NK-92 treated with Interleukin-12 subunit alpha and Interleukin-12 subunit beta, amount 100 ng/mL, for 24 hours (cell line): ENCODE results near the gene TNS3.
"Not testable (repeated sequence)": the region's sequence is repeated elsewhere in the genome, so short reads cannot be mapped to it uniquely, and the experiment has no call there.

Experiments used
- DNase-seq: peaks from one replicate; lab custom pipeline; 2025; lab: John Stamatoyannopoulos, UW

Gene TNS3

DNA sequence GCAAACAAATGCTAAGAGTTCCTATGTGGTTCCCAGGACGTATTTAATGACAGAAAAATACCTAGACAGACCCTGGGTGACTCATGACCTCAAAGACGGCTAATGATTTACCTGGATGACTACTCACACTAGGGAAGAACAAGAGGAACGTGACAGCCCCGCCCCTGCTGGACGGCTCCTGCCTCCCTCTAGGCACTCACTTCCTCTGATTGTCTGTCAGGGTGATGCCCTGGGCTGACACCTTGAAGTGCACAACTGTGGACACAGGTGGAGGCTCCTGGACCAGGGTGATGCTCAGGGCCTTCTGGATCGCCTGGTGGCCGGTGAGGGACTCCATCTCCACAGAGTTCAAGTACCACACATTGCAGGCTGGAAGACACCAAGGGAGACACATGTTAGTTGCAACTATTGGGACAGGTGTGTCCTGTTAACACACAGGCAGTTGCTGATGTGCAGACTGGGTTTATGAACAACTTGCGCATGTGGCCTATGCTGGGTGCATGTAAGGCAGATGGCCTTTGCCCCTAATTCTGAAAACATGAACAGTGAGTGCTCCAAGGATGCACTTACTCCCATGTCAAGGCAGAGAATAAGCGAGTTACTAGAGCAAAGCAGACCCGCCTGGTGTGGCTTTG lies 298.3 kb downstream of the TNS3 start:
- DNase-seq, result no peak

- no peak for DNase-seq
These were observed 299.0 kb downstream of the TNS3 start for GRCh38 chr7:47282790-47283496.

DNA sequence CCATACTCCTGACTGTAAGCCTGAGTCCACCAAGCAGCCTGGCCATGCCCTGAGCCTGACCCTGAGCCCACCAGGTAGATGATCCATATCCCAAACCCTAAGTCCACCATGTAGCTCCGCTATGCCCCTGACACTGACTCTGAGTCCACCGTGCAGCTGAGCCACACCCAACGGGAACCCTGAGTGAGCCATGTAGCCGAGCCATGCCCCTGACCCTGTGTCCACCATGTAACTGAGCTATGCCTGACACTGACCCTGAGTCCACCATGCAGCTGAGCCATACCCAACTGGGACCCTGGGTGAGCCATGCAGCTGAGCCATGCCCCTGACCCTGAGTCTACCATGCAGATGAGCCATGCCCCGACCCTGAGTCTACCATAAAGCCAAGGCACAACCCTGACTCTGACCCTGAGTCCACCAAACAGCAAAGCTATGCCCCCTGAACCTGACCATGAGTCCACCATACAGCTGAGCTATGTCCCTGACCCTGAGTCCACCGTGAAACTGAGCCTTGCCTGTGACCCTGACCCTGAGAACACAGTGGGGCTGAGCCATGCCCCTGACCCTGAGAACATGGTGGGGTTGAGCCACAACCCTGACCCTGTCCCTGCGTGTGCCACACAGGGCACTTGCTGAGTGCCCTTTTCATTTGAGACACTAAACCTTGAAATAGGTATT lies 299.8 kb downstream of the TNS3 start:
- DNase-seq, result no peak

DNA sequence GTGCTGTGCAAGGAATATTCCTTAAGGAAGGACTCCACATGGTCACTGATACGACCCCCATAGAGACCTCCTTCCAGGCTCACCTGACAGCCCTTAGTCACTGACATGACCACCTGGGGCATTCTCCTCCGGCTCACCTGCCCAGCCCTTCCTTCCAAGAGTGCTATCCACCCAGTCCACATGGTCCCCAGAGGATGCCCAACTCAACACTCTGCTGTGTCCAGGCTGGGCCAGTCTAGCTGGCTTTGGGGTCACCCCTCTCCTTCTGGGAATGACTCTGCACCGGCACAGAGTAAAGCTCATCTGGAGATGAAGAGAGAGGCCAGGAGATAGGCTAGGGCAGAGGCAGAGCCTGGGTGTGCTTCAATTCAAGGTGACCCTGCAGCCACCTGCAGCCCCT lies 300.8 kb downstream of the TNS3 start:
- DNase-seq, result no peak

- DNase-seq, result no peak
These were observed 301.8 kb downstream of the TNS3 start for GRCh38 chr7:47280114-47280513.

- DNase-seq, result no peak
These were observed 303.9 kb downstream of the TNS3 start for GRCh38 chr7:47278043-47278442.

GRCh38 chr7:47277321-47277781 lies 304.6 kb downstream of the TNS3 start:
- DNase-seq, result no peak

DNA sequence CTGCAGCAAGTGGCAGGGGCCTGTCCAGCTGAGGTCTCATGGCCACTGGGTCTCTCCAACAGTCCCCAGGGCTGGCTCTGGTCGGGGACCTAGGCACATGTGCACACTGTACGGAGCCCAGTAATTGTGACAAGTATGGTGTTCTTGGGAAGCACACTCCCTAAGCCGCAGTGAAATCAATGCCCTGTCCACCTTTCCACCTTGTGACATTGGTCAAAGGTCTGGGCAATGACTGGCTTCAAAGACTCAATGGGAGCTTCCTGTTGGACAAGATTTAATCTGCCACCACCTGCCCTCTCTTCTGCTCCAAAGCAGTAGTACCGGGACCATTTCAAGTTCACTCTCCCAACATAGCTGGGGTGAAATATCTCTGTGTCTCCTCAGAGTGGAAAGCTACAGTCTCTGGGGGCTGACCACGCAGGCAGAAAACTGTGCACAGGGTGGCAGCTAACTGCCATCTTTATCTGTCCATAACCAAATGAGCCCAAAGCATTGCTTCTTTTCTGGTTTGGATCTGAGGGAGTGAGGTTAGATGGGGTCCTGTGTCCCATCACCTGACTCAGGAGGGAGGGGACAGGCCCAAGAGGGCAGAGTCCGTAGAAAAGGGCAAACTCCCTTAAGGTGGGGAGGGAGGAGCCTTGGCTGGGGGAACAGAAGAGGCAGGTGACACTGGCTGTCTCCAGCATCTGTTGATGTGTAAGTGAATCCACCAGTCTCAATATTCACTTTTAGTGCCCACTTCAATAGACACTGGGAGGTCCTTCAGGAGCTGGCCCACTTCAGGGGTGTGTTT lies 307.7 kb downstream of the TNS3 start:
- DNase-seq, result no peak

GRCh38 chr7:47273088-47273487 lies 308.8 kb downstream of the TNS3 start:
- no peak for DNase-seq

DNA sequence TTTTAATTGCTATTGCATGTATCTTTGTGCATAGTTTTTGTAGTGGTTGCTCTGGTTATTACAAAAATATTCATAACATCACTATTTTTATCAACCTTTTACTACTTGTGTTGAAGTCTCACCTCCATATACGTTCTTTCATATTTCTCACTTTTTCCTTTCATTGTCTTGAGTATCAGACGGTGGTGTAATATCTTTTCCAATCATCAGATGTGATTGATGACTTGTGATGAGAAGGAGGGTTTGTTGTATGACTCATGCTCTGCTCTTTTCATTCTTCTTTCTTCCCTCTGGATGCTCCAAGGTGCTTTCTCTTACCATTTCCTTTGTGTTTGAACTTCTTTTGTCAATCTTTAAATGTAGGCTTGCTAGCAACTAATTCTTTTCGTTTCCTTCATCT lies 310.2 kb downstream of the TNS3 start:
- no peak for DNase-seq

GRCh38 chr7:47268851-47269836 lies 312.8 kb downstream of the TNS3 start:
- no peak for DNase-seq

DNA sequence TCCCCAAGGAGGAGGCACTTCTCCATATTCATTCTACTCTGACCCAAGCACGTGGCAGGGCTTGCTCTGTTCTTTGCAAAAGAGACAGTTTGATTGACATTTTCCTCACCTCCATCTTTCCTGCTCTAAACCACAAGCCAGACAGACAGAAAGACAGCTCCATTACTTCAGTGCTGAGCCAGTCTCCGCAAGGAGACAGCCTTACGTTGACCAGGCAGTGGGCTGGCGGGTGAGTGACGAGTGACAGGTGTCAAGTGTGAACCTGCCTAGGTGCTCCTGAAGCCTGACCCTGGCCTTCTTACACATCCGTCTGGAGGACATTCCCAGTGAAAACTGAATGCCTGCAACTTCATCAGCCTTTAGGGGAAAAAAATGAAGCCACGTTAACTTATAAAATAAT lies 314.6 kb downstream of the TNS3 start:
- DNase-seq, result no peak

DNA sequence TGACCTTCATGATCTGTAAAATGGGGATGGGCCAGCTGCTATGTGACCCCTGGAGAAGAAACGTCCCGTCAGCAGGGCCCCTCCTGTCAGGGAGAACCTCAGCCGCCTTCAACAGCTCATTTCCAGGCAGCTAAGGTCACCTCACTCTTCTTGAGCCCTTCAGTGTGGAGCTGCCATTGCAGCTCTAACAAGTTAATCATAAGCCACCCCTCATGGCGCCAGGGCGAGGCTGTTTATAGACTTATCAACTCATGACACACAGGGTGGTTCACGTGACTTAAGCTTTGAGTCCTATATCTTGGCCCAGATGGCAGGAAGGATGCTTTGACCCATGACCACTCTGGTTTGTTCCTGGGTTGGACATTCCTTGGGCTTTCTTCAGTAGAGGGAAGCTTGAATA lies 315.1 kb downstream of the TNS3 start:
- DNase-seq, result no peak

- no peak for DNase-seq
These were observed 315.7 kb downstream of the TNS3 start for GRCh38 chr7:47266131-47266706.

GRCh38 chr7:47265621-47266020 lies 316.3 kb downstream of the TNS3 start:
- no peak for DNase-seq

- DNase-seq, result no peak
These were observed 317.8 kb downstream of the TNS3 start for GRCh38 chr7:47264021-47264651.

GRCh38 chr7:47262881-47263280 lies 319.0 kb downstream of the TNS3 start:
- no peak for DNase-seq

- not testable (repeated sequence) for DNase-seq
These were observed 319.8 kb downstream of the TNS3 start for GRCh38 chr7:47262160-47262559.

GRCh38 chr7:47260270-47260669 lies 321.6 kb downstream of the TNS3 start:
- DNase-seq, result no peak

DNA sequence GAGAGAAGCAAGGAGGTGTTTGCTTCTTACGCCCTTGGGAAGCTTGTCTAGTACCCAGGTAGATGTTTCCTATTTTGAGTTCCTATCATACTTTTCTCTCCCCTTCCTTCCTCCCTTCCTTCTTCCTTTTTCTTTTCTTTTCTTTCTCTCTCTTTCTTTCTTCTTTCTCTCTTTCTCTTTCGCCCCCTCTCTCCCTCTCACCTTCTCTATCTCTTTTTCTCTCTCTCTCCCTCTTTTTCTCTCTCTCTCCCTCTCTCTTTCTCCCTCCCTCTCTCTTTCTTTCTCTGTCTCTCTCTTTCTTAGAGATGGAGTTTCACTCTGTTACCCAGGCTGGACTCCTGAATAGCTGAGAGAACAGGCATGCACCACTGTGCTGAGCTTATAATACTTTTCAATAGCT lies 322.2 kb downstream of the TNS3 start:
- DNase-seq, result no peak
